ENCODE data around the gene SPSB2.
"Not testable (repeated sequence)": the region's sequence is repeated elsewhere in the genome, so short reads cannot be mapped to it uniquely, and the experiment has no call there.

Gene SPSB2

GRCh38 chr12:6883683-6884082, 10.6 kb upstream of the SPSB2 start:
- no peak for DNase-seq (ENCODE audit: low read depth, low spot score)
- Histone ChIP-seq H3K9ac (ENCODE audit: insufficient read length) (no peak overlapping the region), H3K27ac (no peak overlapping the region), H3K36me3 (ENCODE audit: insufficient read depth, low read length) (no peaks in the 10 kb centered on the region), H3K4me3 (no peak overlapping the region), H3K9me3 (ENCODE audit: low read depth, low read length) (no peaks in the 10 kb centered on the region)
- TF ChIP-seq FOXP2 (optimal IDR thresholded peaks at IDR 0.05; ENCODE audit: control extremely low read depth, extremely low read length, insufficient read depth): no peak
- no peak for TF ChIP-seq POLR2AphosphoS5 (IDR thresholded peaks at IDR 0.05; ENCODE audit: borderline replicate concordance, low read depth, low read length)
- TF ChIP-seq EZH2 (IDR thresholded peaks at IDR 0.05): no peak

- no peak for DNase-seq (ENCODE audit: low read depth, low spot score)
- TF ChIP-seq FOXP2 (optimal IDR thresholded peaks at IDR 0.05; ENCODE audit: control extremely low read depth, extremely low read length, insufficient read depth) (no peak), POLR2AphosphoS5 (IDR thresholded peaks at IDR 0.05; ENCODE audit: borderline replicate concordance, low read depth, low read length) (no peak), EZH2 (IDR thresholded peaks at IDR 0.05) (no peak)
- Histone ChIP-seq H3K4me3 (no peak overlapping the region), H3K9me3 (ENCODE audit: low read depth, low read length) (no peaks in the 10 kb centered on the region), H3K9ac (ENCODE audit: insufficient read length) (no peak overlapping the region), H3K27ac (no peak overlapping the region), H3K36me3 (ENCODE audit: insufficient read depth, low read length) (no peaks in the 10 kb centered on the region)
Observed at GRCh38 chr12:6883252-6883651, 10.1 kb upstream of the SPSB2 start.

- not testable (repeated sequence) for H3K27ac ChIP-seq; DNase-seq (ENCODE audit: low read depth, low spot score); H3K9ac ChIP-seq (ENCODE audit: insufficient read length); H3K4me3 ChIP-seq; H3K9me3 ChIP-seq (ENCODE audit: low read depth, low read length); H3K36me3 ChIP-seq (ENCODE audit: insufficient read depth, low read length)
Observed at GRCh38 chr12:6879824-6880223, 6.7 kb upstream of the SPSB2 start.

GRCh38 chr12:6874015-6874368, 889 bp upstream of the SPSB2 start:
- H3K9ac ChIP-seq (ENCODE audit: insufficient read length): peak overlapping the region; percentile 62
- peak overlapping the region; percentile 46; the same call in 1 of the 2 replicates for H3K27ac ChIP-seq
- peaks cover 21% of the 10 kb centered on the region for H3K36me3 ChIP-seq (ENCODE audit: insufficient read depth, low read length)

GRCh38 chr12:6872073-6873048, 742 bp downstream of the SPSB2 start:
- DNase-seq (ENCODE audit: low read depth, low spot score): no peak
- Histone ChIP-seq H3K4me3 (peak overlapping the region; percentile 93), H3K9ac (ENCODE audit: insufficient read length) (peak overlapping the region; percentile 85), H3K36me3 (ENCODE audit: insufficient read depth, low read length) (peaks cover 21% of the 10 kb centered on the region), H3K9me3 (ENCODE audit: low read depth, low read length) (no peaks in the 10 kb centered on the region), H3K27ac (peak overlapping the region; percentile 42; the same call in 1 of the 2 replicates)
- TF ChIP-seq POLR2AphosphoS5 (IDR thresholded peaks at IDR 0.05; ENCODE audit: borderline replicate concordance, low read depth, low read length) (peak; percentile 51; the same call in 1 of the 2 replicates), EZH2 (IDR thresholded peaks at IDR 0.05) (no peak)

More at GRCh38 chr12:6874015-6874368, 889 bp upstream of the SPSB2 start:
- H3K4me3 ChIP-seq: peak overlapping the region; percentile 93
- DNase-seq (ENCODE audit: low read depth, low spot score); H3K9me3 ChIP-seq (ENCODE audit: low read depth, low read length): not testable (repeated sequence)

- Histone ChIP-seq H3K27ac (peak overlapping the region; percentile 42; the same call in 1 of the 2 replicates), H3K9ac (ENCODE audit: insufficient read length) (no peak overlapping the region), H3K36me3 (ENCODE audit: insufficient read depth, low read length) (peaks cover 21% of the 10 kb centered on the region), H3K4me3 (no peak overlapping the region; the same call in 1 of the 2 replicates), H3K9me3 (ENCODE audit: low read depth, low read length) (no peaks in the 10 kb centered on the region)
- no peak for DNase-seq (ENCODE audit: low read depth, low spot score)
- TF ChIP-seq FOXP2 (optimal IDR thresholded peaks at IDR 0.05; ENCODE audit: control extremely low read depth, extremely low read length, insufficient read depth): no peak
- peak; percentile 72 for TF ChIP-seq POLR2AphosphoS5 (IDR thresholded peaks at IDR 0.05; ENCODE audit: borderline replicate concordance, low read depth, low read length)
- no peak for TF ChIP-seq EZH2 (IDR thresholded peaks at IDR 0.05)
Observed at GRCh38 chr12:6871052-6871957, 1.8 kb downstream of the SPSB2 start.

- H3K36me3 ChIP-seq (ENCODE audit: insufficient read depth, low read length): peaks cover 21% of the 10 kb centered on the region
- H3K9me3 ChIP-seq (ENCODE audit: low read depth, low read length); H3K9ac ChIP-seq (ENCODE audit: insufficient read length); DNase-seq (ENCODE audit: low read depth, low spot score); H3K4me3 ChIP-seq: not testable (repeated sequence)
- H3K27ac ChIP-seq: peak overlapping the region; percentile 42; the same call in 1 of the 2 replicates
Observed at GRCh38 chr12:6870304-6870703, 2.8 kb downstream of the SPSB2 start.

GRCh38 chr12:6869049-6870021, 3.8 kb downstream of the SPSB2 start:
- TF ChIP-seq EZH2 (IDR thresholded peaks at IDR 0.05): no peak
- TF ChIP-seq POLR2AphosphoS5 (IDR thresholded peaks at IDR 0.05; ENCODE audit: borderline replicate concordance, low read depth, low read length): no peak
- TF ChIP-seq FOXP2 (optimal IDR thresholded peaks at IDR 0.05; ENCODE audit: control extremely low read depth, extremely low read length, insufficient read depth): no peak
- no peaks in the 10 kb centered on the region for H3K9me3 ChIP-seq (ENCODE audit: low read depth, low read length)
- no peak overlapping the region for H3K27ac ChIP-seq
- DNase-seq (ENCODE audit: low read depth, low spot score): no peak
- H3K36me3 ChIP-seq (ENCODE audit: insufficient read depth, low read length): peaks cover 26% of the 10 kb centered on the region
- H3K4me3 ChIP-seq: peak overlapping the region; percentile 97
- no peak overlapping the region for H3K9ac ChIP-seq (ENCODE audit: insufficient read length)
